GM13977 (cell line): ENCODE measurements around the gene KRT15.

Experiments used
- DNase-seq: peaks from one replicate; pipeline ENCODE4 v3.0.0; 2012; ENCODE audit warnings: low spot score
- CTCF ChIP-seq: IDR thresholded peaks from 2 replicates; pipeline ENCODE4 v1.5.1; 2012; ENCODE audit warnings: mild to moderate bottlenecking, control low read depth; ENCODE audit not compliant: insufficient read depth; ENCODE audit errors: extremely low read depth, missing control alignments
- in situ Hi-C: fragments of 300-500 bp; cut with MboI; formaldehyde crosslinking; loops from one replicate; pipeline ENCODE4 v1.12.0; 2022; ENCODE audit warnings: low sequenced_read_pairs, low pct_unique_long_range_greater_than_20kb, mixed read lengths, inconsistent platforms; ENCODE audit not compliant: unreplicated experiment

Gene KRT15

GRCh38 chr17:41556931-41557330, 38.2 kb upstream of the KRT15 start:
- DNase-seq, result no peak
- in situ Hi-C loops, result no loop called here

GRCh38 chr17:41556306-41556705, 37.6 kb upstream of the KRT15 start:
- DNase-seq, result no peak
- in situ Hi-C loops, result no loop called here
- no peak for TF ChIP-seq CTCF

More at GRCh38 chr17:41556931-41557330, 38.2 kb upstream of the KRT15 start:
- TF ChIP-seq CTCF, result no peak

- no peak for TF ChIP-seq CTCF
Measured at GRCh38 chr17:41555105-41555887, 36.6 kb upstream of the KRT15 start.

GRCh38 chr17:41553987-41554680, 35.4 kb upstream of the KRT15 start:
- TF ChIP-seq CTCF, result no peak
- no peak for DNase-seq
- in situ Hi-C loops, result no loop called here

More at GRCh38 chr17:41555105-41555887, 36.6 kb upstream of the KRT15 start:
- in situ Hi-C loops, result no loop called here
- no peak for DNase-seq

GRCh38 chr17:41553176-41553575, 34.5 kb upstream of the KRT15 start:
- TF ChIP-seq CTCF, result no peak
- in situ Hi-C loops, result no loop called here
- no peak for DNase-seq

GRCh38 chr17:41552455-41552854, 33.8 kb upstream of the KRT15 start:
- in situ Hi-C loops, result no loop called here
- no peak for DNase-seq
- no peak for TF ChIP-seq CTCF
